ENCODE data around the gene BAZ1B. TPM values are rescaled to one million over a fixed set of nuclear protein-coding genes. Genes with fewer than 3 reads are reported as not detected.

The BAZ1B gene
- total and polyA plus RNA-seq, 2 of the 4 experiments (the other 2 are of a cell fraction): 20.2 to 45.0 TPM

DNA sequence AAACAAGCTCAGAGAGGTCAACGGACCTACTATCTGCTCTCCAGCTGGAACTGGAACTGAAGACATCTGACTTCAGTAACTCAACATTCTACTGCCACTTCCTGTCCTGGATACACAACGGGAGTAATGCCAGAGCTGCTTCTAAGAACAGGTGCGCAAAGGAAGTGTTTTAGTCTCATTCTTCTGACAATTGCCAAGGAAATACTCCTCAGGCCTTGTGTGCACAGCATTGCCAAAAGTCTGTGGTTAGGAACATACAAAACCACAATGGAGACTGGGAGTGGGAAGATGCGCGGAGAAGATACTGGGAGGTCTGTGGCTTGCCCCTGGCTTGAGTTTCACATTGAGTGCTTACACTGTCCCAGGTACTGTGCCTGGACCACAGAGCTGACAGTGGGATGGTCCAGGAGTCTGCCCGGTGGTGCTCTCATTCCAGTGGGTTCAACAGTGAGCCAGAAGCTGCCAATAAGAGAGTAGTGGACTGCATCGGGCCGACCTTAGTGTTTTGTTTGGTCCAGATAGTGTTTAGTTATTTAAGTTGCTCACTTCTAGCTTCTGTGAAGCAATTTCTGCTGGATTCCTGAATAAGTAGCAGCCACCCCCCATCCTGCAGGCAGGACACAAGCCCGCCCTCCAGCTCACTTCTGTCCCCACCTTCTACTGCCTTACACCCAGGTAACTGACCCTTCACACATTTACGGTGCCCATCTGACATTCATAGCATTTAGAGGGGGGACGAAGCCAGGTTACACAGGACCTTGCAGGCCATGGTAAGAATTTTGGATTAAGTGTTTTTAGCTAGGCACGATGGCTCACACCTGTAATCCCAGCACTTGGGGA, 46.0 kb upstream of the BAZ1B start:
- Histone ChIP-seq H3K18ac (ENCODE audit: low read depth, low read length) (no peak overlapping the region), H3K79me1 (ENCODE audit: low read depth in 1 of 2, low read length in 2 of 2) (peaks cover 8 to 18% of the 10 kb centered on the region in 2 experiments), H2BK120ac (ENCODE audit: low read depth, low read length) (no peak overlapping the region), H3K23ac (ENCODE audit: low read depth, low read length) (no peak overlapping the region), H3K9me3 (ENCODE audit: control insufficient read depth, insufficient read depth, low read length) (no peaks in the 10 kb centered on the region), H2AK9ac (replicated peaks; ENCODE audit: low read depth, low read length, poor library complexity) (no peak overlapping the region), H3K56ac (ENCODE audit: extremely low read depth, insufficient read depth, low read length) (no peak overlapping the region), H3K4me3 (ENCODE audit: insufficient read depth, low read depth, low read length) (no peak overlapping the region), H4K8ac (ENCODE audit: low read depth in 2 of 2, low read length in 2 of 2) (no peak overlapping the region), H3K27ac (ENCODE audit: insufficient read depth, low read length) (no peak overlapping the region), H4K5ac (ENCODE audit: low read depth, low read length) (no peak overlapping the region), H3K27me3 (ENCODE audit: control insufficient read depth, insufficient read depth, low read length) (no peaks in the 10 kb centered on the region), H3K14ac (replicated peaks; ENCODE audit: low read depth, low read length) (no peak overlapping the region), H3K4ac (ENCODE audit: low read depth, low read length) (no peak overlapping the region), H4K20me1 (ENCODE audit: insufficient read depth, low read length) (peaks cover 9% of the 10 kb centered on the region), H3K9ac (ENCODE audit: low read depth, low read length) (no peak overlapping the region), H2BK15ac (ENCODE audit: low read depth, low read length) (no peak overlapping the region), H3K4me2 (ENCODE audit: low read depth, low read length) (no peak overlapping the region), H4K91ac (ENCODE audit: insufficient read depth, low read depth, low read length) (no peak overlapping the region), H2BK5ac (ENCODE audit: low read depth, low read length, poor library complexity, severe bottlenecking) (no peak overlapping the region), H2AFZ (replicated peaks; ENCODE audit: low read length, poor library complexity) (no peak overlapping the region), H3K9me1 (ENCODE audit: insufficient read depth, low read length) (peaks cover 13% of the 10 kb centered on the region), H2AK5ac (ENCODE audit: low read depth, low read length) (no peak overlapping the region), H3K4me1 (ENCODE audit: control insufficient read depth, insufficient read depth, low read length) (0 out of 2 replicates have a peak, but pooled peaks cover 2% of the 10 kb centered on the region), H3K36me3 (ENCODE audit: control insufficient read depth, insufficient read depth, low read length) (peaks cover 34% of the 10 kb centered on the region), H2BK20ac (ENCODE audit: low read depth, low read length) (no peak overlapping the region)
- ChIA-PET CTCF (no interaction called here), POLR2A (ENCODE audit: unreplicated experiment) (interaction anchor here (0.6 to 0.7 kb wide), 2 partner anchors 10 to 23 kb away, joined by 4 to 5 read pairs; partner anchors contain the start of gene TBL2)
- no TSS peak for BruUV-seq (replicated peaks)
- intact Hi-C loops (cut with micrococcal nuclease) (no loop called here), dilution Hi-C loops (cut with HindIII; ENCODE audit: low sequenced_read_pairs, unreplicated experiment) (no loop called here), in situ Hi-C loops (cut with MboI; ENCODE audit: low sequenced_read_pairs) (no loop called here)
- DNase-seq: no peak
- TF ChIP-seq POLR2A (IDR thresholded peaks at IDR 0.05; ENCODE audit: low read depth, low read length): no peak
- TF ChIP-seq, protein P1, sequence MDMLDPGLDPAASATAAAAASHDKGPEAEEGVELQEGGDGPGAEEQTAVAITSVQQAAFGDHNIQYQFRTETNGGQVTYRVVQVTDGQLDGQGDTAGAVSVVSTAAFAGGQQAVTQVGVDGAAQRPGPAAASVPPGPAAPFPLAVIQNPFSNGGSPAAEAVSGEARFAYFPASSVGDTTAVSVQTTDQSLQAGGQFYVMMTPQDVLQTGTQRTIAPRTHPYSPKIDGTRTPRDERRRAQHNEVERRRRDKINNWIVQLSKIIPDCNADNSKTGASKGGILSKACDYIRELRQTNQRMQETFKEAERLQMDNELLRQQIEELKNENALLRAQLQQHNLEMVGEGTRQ (IDR thresholded peaks at IDR 0.05; ENCODE audit: low read depth, low read length): no peak
- TF ChIP-seq MAZ (IDR thresholded peaks at IDR 0.05; ENCODE audit: borderline replicate concordance, low read depth, low read length): no peak
- no peak for TF ChIP-seq CHD1 (IDR thresholded peaks at IDR 0.05; ENCODE audit: low read depth, low read length)
- no peak for TF ChIP-seq RAD21 (IDR thresholded peaks at IDR 0.05; ENCODE audit: low read length)
- TF ChIP-seq BHLHE40 (IDR thresholded peaks at IDR 0.05; ENCODE audit: low read depth, low read length): no peak
- TF ChIP-seq NFE2L2 (IDR thresholded peaks at IDR 0.05; ENCODE audit: low read depth, low read length): no peak
- 90% methylated on average over 7 of the region's 12 CpGs; no CpG with 5 or more reads in 1 of the 2 experiments for WGBS, 2 experiments (ENCODE audit: extremely low coverage in 2 of 2, insufficient read length in 1 of 2)
- no peak for ATAC-seq (ENCODE audit: low read depth)
